AG04449 (cell line): ENCODE results near the gene SRPK3.

Experiments used
- CTCF ChIA-PET: fragments of 350-600 bp; formaldehyde crosslinking; extraction: SDS; loops from one replicate; lab custom pipeline; 2021; ENCODE audit warnings: antibody characterized with exemption; lab: Yijun Ruan, JAX
- POLR2A ChIA-PET: fragments of 400-600, 350-600 bp; formaldehyde crosslinking; extraction: SDS; loops from one replicate; lab custom pipeline; 2020; ENCODE audit warnings: antibody characterized with exemption, inconsistent platforms; lab: Yijun Ruan, JAX
- DNase-seq: peaks from one replicate; pipeline ENCODE4 v3.0.0-alpha.2; 2010; ENCODE audit warnings: low read depth, low spot score
- H3K4me3 ChIP-seq: 2 replicates; pipeline ENCODE4 v1.5.1; 2011; ENCODE audit warnings: low read depth, mild to moderate bottlenecking, control low read depth, low read length
- TF ChIP-seq, protein P1 (sequence below): IDR thresholded peaks from one replicate; pipeline ENCODE4 v1.5.1; 2011; ENCODE audit warnings: mild to moderate bottlenecking, moderate library complexity, low read length, control low read depth, inconsistent platforms; ENCODE audit not compliant: insufficient read depth; ENCODE audit errors: missing control alignments

SRPK3 gene

GRCh38 chrX:153828308-153828707 is 47.5 kb downstream of the SRPK3 start:
- no peak overlapping the region for H3K4me3 ChIP-seq
- TF ChIP-seq, protein P1, sequence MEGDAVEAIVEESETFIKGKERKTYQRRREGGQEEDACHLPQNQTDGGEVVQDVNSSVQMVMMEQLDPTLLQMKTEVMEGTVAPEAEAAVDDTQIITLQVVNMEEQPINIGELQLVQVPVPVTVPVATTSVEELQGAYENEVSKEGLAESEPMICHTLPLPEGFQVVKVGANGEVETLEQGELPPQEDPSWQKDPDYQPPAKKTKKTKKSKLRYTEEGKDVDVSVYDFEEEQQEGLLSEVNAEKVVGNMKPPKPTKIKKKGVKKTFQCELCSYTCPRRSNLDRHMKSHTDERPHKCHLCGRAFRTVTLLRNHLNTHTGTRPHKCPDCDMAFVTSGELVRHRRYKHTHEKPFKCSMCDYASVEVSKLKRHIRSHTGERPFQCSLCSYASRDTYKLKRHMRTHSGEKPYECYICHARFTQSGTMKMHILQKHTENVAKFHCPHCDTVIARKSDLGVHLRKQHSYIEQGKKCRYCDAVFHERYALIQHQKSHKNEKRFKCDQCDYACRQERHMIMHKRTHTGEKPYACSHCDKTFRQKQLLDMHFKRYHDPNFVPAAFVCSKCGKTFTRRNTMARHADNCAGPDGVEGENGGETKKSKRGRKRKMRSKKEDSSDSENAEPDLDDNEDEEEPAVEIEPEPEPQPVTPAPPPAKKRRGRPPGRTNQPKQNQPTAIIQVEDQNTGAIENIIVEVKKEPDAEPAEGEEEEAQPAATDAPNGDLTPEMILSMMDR, result no peak
- ChIA-PET POLR2A (no interaction called here), CTCF (interaction anchor here (1.0 kb wide), 1 partner anchor 119 kb away, joined by 3 read pairs; no protein-coding TSS in a partner anchor)
- DNase-seq, result no peak

- TF ChIP-seq, protein P1, result no peak
- ChIA-PET POLR2A (no interaction called here), CTCF (no interaction called here)
These were observed 48.1 kb downstream of the SRPK3 start for GRCh38 chrX:153828723-153829548.

DNA sequence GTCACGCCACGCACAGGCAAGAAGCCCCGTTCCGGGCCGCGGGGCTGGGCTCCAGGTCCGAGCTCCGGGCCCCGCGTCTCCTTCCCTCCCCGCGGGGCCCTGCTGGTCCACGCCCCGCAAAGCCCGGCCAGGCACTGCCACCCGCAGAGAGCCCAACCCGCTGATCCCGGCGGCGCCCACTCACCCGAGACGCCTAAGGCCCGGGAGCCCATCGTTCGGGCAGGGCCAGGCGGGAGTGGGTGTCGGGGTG is 48.6 kb downstream of the SRPK3 start:
- POLR2A ChIA-PET, result no interaction called here
- CTCF ChIA-PET, result no interaction called here

More at GRCh38 chrX:153828723-153829548, 48.1 kb downstream of the SRPK3 start:
- no peak for DNase-seq
- H3K4me3 ChIP-seq, result no peak overlapping the region

GRCh38 chrX:153829799-153830639 is 49.2 kb downstream of the SRPK3 start, which contains the start of gene PDZD4:
PDZD4 (minus strand) TSS chrX:153830544; CDS start chrX:153830298, 246 bp downstream.
- no peak within 1 kb of the TSS for H3K4me3 ChIP-seq
- POLR2A ChIA-PET, result no interaction called here
- TF ChIP-seq, protein P1, result no peak
- DNase-seq, result no peak
- CTCF ChIA-PET, result no interaction called here

More for the DNA sequence above, 48.6 kb downstream of the SRPK3 start:
- no peak for DNase-seq
- TF ChIP-seq, protein P1, result no peak
- H3K4me3 ChIP-seq, result no peak overlapping the region

DNA sequence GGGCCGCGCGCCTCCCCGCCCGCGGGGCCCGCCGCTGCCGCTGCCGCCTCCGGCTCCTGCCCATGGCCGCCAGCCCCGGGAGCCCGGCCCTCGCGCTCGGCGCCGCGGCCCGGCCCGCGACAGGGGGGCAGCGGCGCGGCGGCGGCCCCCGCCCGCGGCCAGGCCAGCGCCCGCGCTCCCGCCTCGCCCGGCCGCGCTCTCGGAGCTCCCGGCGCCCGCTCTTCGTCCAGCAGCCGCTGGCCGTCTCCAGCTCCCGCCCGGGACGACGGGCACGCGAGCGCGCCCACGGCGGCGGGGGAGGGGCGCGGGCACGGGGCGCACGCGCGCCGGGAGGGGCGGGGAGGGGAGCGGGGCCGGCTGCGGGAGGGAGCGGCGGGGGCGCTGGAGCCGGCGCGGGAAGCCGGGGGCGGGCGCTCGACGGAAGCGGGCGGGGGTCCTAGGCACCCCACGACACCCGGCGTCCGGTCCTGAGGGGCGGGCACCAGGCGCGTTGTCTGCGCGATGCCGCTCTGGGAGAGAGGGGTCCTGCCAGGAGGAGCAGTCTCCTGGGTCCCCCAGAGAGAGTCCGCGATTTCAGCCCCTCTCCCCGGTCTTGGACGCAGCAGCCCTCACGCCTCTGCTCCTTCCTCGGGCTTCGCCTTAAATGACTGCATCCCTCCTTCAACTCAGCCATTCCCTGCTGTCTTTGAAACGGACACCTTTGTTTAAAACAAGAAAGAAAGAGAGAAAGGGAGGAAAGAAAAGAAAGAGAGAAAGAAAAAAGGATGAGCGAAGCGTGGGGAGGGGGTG is 50.0 kb downstream of the SRPK3 start:
- ChIA-PET POLR2A (no interaction called here), CTCF (no interaction called here)
- no peak overlapping the region for H3K4me3 ChIP-seq
- no peak for DNase-seq
- TF ChIP-seq, protein P1, result no peak
